CD4-positive, alpha-beta memory T cell (primary cell): ENCODE measurements around the gene ATP8A2. TPM values are rescaled to one million over a fixed set of nuclear protein-coding genes. Genes with fewer than 3 reads are reported as not detected.

Experiments
- CTCF ChIA-PET: fragments of 350-600 bp; sonication (Branson Sonifier 250); formaldehyde crosslinking; loops from one replicate; lab custom pipeline; 2021; ENCODE audit warnings: inconsistent platforms; ENCODE audit not compliant: partially characterized antibody; lab: Charles Lee
- POLR2A ChIA-PET: fragments of 350-600 bp; sonication (Branson Sonifier 250); formaldehyde crosslinking; loops from one replicate; lab custom pipeline; 2021; ENCODE audit not compliant: partially characterized antibody; lab: Charles Lee
- DNase-seq, 5 donors: peaks; one replicate each; pipeline versions ENCODE4 v3.0.0 to v3.0.0-alpha.2; 2020 to 2022; ENCODE audit warnings: mixed read lengths in 1 of 5
- H3K27ac ChIP-seq: one replicate; pipeline ENCODE4 v1.7.0; 2013; ENCODE audit warnings: low read depth, low read length
- H3K27me3 ChIP-seq: 2 replicates; pipeline ENCODE4 v1.7.0; 2013; ENCODE audit warnings: mild to moderate bottlenecking, low read length, moderate library complexity; ENCODE audit not compliant: insufficient read depth
- H3K36me3 ChIP-seq: 2 replicates; pipeline ENCODE4 v1.7.0; 2013; ENCODE audit warnings: mild to moderate bottlenecking, low read length, moderate library complexity; ENCODE audit not compliant: insufficient read depth
- H3K4me1 ChIP-seq: 2 replicates; pipeline ENCODE4 v1.7.0; 2013; ENCODE audit warnings: mild to moderate bottlenecking, low read length, moderate library complexity; ENCODE audit not compliant: insufficient read depth
- H3K4me3 ChIP-seq, 2 donors: one replicate each; pipeline ENCODE4 v1.7.0; 2013; ENCODE audit warnings: low read length in 2 of 2, mild to moderate bottlenecking in 1 of 2
- H3K9me3 ChIP-seq, 2 donors: one replicate each; pipeline ENCODE4 v1.7.0; 2013; ENCODE audit warnings: low read length in 2 of 2, control low read depth in 1 of 2; ENCODE audit not compliant: control insufficient read depth in 1 of 2
- H3K27ac Mint-ChIP-seq, 7 donors: one replicate each; pipeline ENCODE4 v1.8.0; 2020 to 2021; ENCODE audit warnings: mixed read lengths in 7 of 7, mild to moderate bottlenecking in 6 of 7, inconsistent platforms in 3 of 7, moderate library complexity in 3 of 7
- H3K27me3 Mint-ChIP-seq, 2 donors: one replicate each; pipeline ENCODE4 v1.8.0; 2020 to 2021; ENCODE audit warnings: mixed read lengths in 2 of 2
- H3K36me3 Mint-ChIP-seq, 2 donors: one replicate each; pipeline ENCODE4 v1.8.0; 2020 to 2021; ENCODE audit warnings: mixed read lengths in 2 of 2, inconsistent platforms in 1 of 2, mild to moderate bottlenecking in 1 of 2
- H3K4me1 Mint-ChIP-seq, 4 donors: one replicate each; pipeline ENCODE4 v1.8.0; 2020 to 2021; ENCODE audit warnings: mixed read lengths in 4 of 4, mild to moderate bottlenecking in 1 of 4
- H3K4me3 Mint-ChIP-seq, 8 donors: one replicate each; pipeline ENCODE4 v1.8.0; 2020 to 2021; ENCODE audit warnings: mixed read lengths in 8 of 8, mild to moderate bottlenecking in 7 of 8, moderate library complexity in 6 of 8, inconsistent platforms in 3 of 8
- H3K9me3 Mint-ChIP-seq, 8 donors: one replicate each; pipeline ENCODE4 v1.8.0; 2020 to 2021; ENCODE audit warnings: mixed read lengths in 8 of 8, mild to moderate bottlenecking in 5 of 8, inconsistent platforms in 3 of 8, moderate library complexity in 1 of 8
- intact Hi-C: fragments of 100-400 bp; cut with micrococcal nuclease; formaldehyde crosslinking; loops from one replicate; pipeline ENCODE4 v1.15.1; 2023
- polyA plus RNA-seq, 2 donors: library from polyadenylated mRNA; unstranded; fragments of 300-500 nt; fragmentation: Illumina TruSeq; gene quantifications; one replicate each; pipeline ENCODE4 v1.2.3, GENCODE V29; 2021
- total RNA-seq, 2 experiments: library from RNA; stranded (reverse); gene quantifications; one replicate each; pipeline ENCODE4 v1.2.3, GENCODE V29; 2021

The ATP8A2 gene
- total and polyA plus RNA-seq, 4 experiments from 2014 or later = 0.36 to 0.93 (median 0.67) TPM

DNA sequence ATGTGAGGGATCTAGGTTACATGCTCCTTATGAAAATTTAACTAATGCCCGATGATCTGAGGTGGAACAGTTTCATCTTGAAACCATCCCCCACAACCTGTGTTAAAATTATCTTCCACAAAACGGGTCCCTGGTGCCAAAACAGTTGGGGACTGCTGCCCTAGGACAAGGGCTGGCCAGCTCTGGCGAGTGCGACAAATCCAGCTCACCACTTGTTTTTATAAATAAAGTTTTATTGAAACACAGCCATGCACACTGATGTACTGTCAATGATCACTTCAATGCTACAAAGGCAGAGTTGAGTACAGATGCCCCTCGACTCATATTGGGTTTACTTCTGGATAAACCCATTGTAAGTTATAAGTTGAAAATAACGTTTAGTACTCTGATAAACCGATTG lies 235.3 kb downstream of the ATP8A2 start:
- peaks cover 2 to 16% (median 11%) of the 10 kb centered on the region in 8 donors for H3K9me3 Mint-ChIP-seq
- CTCF ChIA-PET = no interaction called here
- no peaks in the 10 kb centered on the region for H3K4me1 ChIP-seq
- H3K27me3 ChIP-seq = no peaks in the 10 kb centered on the region
- intact Hi-C loops = no loop called here
- H3K4me1 Mint-ChIP-seq = no peaks in the 10 kb centered on the region
- H3K4me3 Mint-ChIP-seq = no peak overlapping the region
- H3K36me3 Mint-ChIP-seq = no peaks in the 10 kb centered on the region
- no peak overlapping the region for H3K27ac ChIP-seq
- H3K27ac Mint-ChIP-seq = no peak overlapping the region
- H3K27me3 Mint-ChIP-seq = peaks cover 12 to 21% of the 10 kb centered on the region in 2 donors
- no peaks in the 10 kb centered on the region for H3K9me3 ChIP-seq
- H3K4me3 ChIP-seq = no peak overlapping the region
- no peak for DNase-seq
- POLR2A ChIA-PET = no interaction called here
- no peaks in the 10 kb centered on the region for H3K36me3 ChIP-seq

DNA sequence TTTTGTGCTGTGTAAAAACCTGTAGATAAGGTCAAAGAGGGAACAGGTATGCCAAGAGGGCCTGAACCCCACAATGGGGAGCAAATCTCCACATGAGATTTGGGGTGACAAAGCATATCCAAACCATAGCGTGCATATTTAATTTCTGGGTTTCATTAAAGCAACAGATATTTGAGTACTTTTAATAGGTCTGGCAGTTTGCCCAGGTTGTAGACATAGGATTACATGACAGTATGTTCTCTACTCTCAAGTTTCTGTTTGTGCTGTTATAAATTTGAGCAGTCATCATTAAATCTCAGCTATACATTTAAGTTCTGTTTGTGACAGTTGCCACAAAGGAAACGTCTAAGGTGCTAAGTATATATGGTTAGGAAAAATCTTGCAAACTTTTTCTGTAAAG lies 236.4 kb downstream of the ATP8A2 start:
- DNase-seq = no peak
- Mint-ChIP-seq H3K36me3 (no peaks in the 10 kb centered on the region), H3K9me3 (peaks cover 2 to 16% (median 10%) of the 10 kb centered on the region in 8 donors), H3K4me1 (no peaks in the 10 kb centered on the region), H3K27me3 (peaks cover 8 to 15% of the 10 kb centered on the region in 2 donors), H3K27ac (no peak overlapping the region), H3K4me3 (no peak overlapping the region)
- Histone ChIP-seq H3K36me3 (no peaks in the 10 kb centered on the region), H3K4me1 (no peaks in the 10 kb centered on the region), H3K4me3 (no peak overlapping the region), H3K9me3 (no peaks in the 10 kb centered on the region), H3K27ac (no peak overlapping the region), H3K27me3 (no peaks in the 10 kb centered on the region)
- ChIA-PET POLR2A (no interaction called here), CTCF (no interaction called here)
- intact Hi-C loops = no loop called here

- Mint-ChIP-seq H3K27me3 (peaks cover 12 to 26% of the 10 kb centered on the region in 2 donors), H3K27ac (no peak overlapping the region), H3K4me3 (no peak overlapping the region), H3K9me3 (peaks cover 0 to 4% (median 1%) of the 10 kb centered on the region in 8 donors), H3K4me1 (no peaks in the 10 kb centered on the region), H3K36me3 (no peaks in the 10 kb centered on the region)
- Histone ChIP-seq H3K4me3 (no peak overlapping the region), H3K9me3 (no peaks in the 10 kb centered on the region), H3K27me3 (no peaks in the 10 kb centered on the region), H3K4me1 (no peaks in the 10 kb centered on the region), H3K36me3 (no peaks in the 10 kb centered on the region), H3K27ac (no peak overlapping the region)
- ChIA-PET POLR2A (no interaction called here), CTCF (no interaction called here)
- no peak for DNase-seq
- intact Hi-C loops = no loop called here
These were observed 244.9 kb downstream of the ATP8A2 start for GRCh38 chr13:25616674-25617073.

GRCh38 chr13:25619897-25620296 lies 248.1 kb downstream of the ATP8A2 start:
- no peaks in the 10 kb centered on the region for H3K36me3 Mint-ChIP-seq
- POLR2A ChIA-PET = no interaction called here

GRCh38 chr13:25625414-25625813 lies 253.6 kb downstream of the ATP8A2 start:
- Mint-ChIP-seq H3K27ac (no peak overlapping the region), H3K36me3 (no peaks in the 10 kb centered on the region), H3K4me1 (no peaks in the 10 kb centered on the region), H3K4me3 (no peak overlapping the region), H3K9me3 (peaks cover 0 to 10% (median 5%) of the 10 kb centered on the region in 8 donors), H3K27me3 (peaks cover 4 to 5% of the 10 kb centered on the region in 2 donors)
- Histone ChIP-seq H3K9me3 (no peaks in the 10 kb centered on the region), H3K36me3 (no peaks in the 10 kb centered on the region), H3K27ac (no peak overlapping the region), H3K4me1 (no peaks in the 10 kb centered on the region), H3K4me3 (no peak overlapping the region), H3K27me3 (no peaks in the 10 kb centered on the region)
- no peak for DNase-seq
- ChIA-PET POLR2A (no interaction called here), CTCF (no interaction called here)
- intact Hi-C loops = no loop called here

More at GRCh38 chr13:25619897-25620296, 248.1 kb downstream of the ATP8A2 start:
- Histone ChIP-seq H3K27me3 (no peaks in the 10 kb centered on the region), H3K36me3 (no peaks in the 10 kb centered on the region), H3K4me1 (no peaks in the 10 kb centered on the region), H3K4me3 (no peak overlapping the region), H3K9me3 (no peaks in the 10 kb centered on the region), H3K27ac (no peak overlapping the region)
- DNase-seq = no peak
- Mint-ChIP-seq H3K27ac (no peak overlapping the region), H3K4me3 (no peak overlapping the region), H3K9me3 (peaks cover 0 to 4% (median 0%) of the 10 kb centered on the region in 8 donors), H3K27me3 (peaks cover 7 to 20% of the 10 kb centered on the region in 2 donors), H3K4me1 (no peaks in the 10 kb centered on the region)
- intact Hi-C loops = no loop called here
- CTCF ChIA-PET = no interaction called here

GRCh38 chr13:25630329-25630900 lies 258.6 kb downstream of the ATP8A2 start:
- intact Hi-C loops = no loop called here
- no peak for DNase-seq
- H3K4me1 ChIP-seq = no peaks in the 10 kb centered on the region
- Mint-ChIP-seq H3K36me3 (no peaks in the 10 kb centered on the region), H3K9me3 (peaks cover 0 to 10% (median 5%) of the 10 kb centered on the region in 8 donors), H3K4me1 (no peaks in the 10 kb centered on the region), H3K27me3 (peaks cover 6 to 16% of the 10 kb centered on the region in 2 donors), H3K27ac (no peak overlapping the region), H3K4me3 (no peak overlapping the region)
- no peaks in the 10 kb centered on the region for H3K27me3 ChIP-seq
- no peaks in the 10 kb centered on the region for H3K9me3 ChIP-seq
- no peak overlapping the region for H3K4me3 ChIP-seq
- H3K27ac ChIP-seq = no peak overlapping the region
- H3K36me3 ChIP-seq = no peaks in the 10 kb centered on the region
- ChIA-PET POLR2A (no interaction called here), CTCF (no interaction called here)

- ChIA-PET POLR2A (no interaction called here), CTCF (no interaction called here)
- H3K4me3 Mint-ChIP-seq = no peak overlapping the region
- no peaks in the 10 kb centered on the region for H3K27me3 ChIP-seq
- DNase-seq = no peak
- no peak overlapping the region for H3K4me3 ChIP-seq
- H3K9me3 ChIP-seq = no peaks in the 10 kb centered on the region
- H3K27ac ChIP-seq = no peak overlapping the region
- intact Hi-C loops = no loop called here
- H3K27me3 Mint-ChIP-seq = peaks cover 11 to 19% of the 10 kb centered on the region in 2 donors
- H3K36me3 ChIP-seq = no peaks in the 10 kb centered on the region
- H3K4me1 Mint-ChIP-seq = no peaks in the 10 kb centered on the region
- peaks cover 0 to 6% (median 0%) of the 10 kb centered on the region in 8 donors for H3K9me3 Mint-ChIP-seq
- no peaks in the 10 kb centered on the region for H3K36me3 Mint-ChIP-seq
- no peaks in the 10 kb centered on the region for H3K4me1 ChIP-seq
- no peak overlapping the region for H3K27ac Mint-ChIP-seq
These were observed 260.6 kb downstream of the ATP8A2 start for GRCh38 chr13:25632166-25632888.
